HG03354 (cell line): ENCODE data around the gene SPIN4.
"Not testable (repeated sequence)": the region's sequence is repeated elsewhere in the genome, so short reads cannot be mapped to it uniquely, and the experiment has no call there.

Experiments used
- ATAC-seq: cut with Tn5 transposase; IDR thresholded peaks from one replicate; pipeline ENCODE4 v1.9.1; 2021; ENCODE audit warnings: mild to moderate bottlenecking; ENCODE audit not compliant: unreplicated experiment, poor library complexity, severe bottlenecking

SPIN4 gene

GRCh38 chrX:63350941-63351616 is at the start of gene SPIN4:
Gene SPIN4, minus strand, starts transcription at chrX:63351332. Its CDS starts 513 bp downstream, at chrX:63350819.
- peak; percentile 92 for ATAC-seq

DNA sequence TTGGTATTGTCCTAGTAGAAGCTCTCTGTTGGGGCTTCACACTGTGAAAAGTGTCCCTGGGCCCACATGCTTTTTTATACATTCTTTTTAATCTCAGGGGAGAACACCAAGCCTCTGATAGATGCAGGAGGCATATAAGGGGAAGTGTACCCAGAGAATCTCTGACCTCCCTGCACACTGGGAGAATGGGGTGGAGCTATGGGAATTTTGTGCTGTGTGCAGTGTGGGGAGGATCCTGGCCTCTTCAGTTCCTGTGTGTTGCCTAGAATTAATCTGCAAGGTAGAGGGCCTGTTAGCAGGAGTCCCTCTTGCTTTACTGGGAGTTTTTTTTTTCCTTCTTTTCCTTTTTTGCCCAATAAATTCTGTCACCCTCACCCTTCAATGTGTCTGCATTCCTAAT is 49.2 kb upstream of the SPIN4 start:
- ATAC-seq: no peak

DNA sequence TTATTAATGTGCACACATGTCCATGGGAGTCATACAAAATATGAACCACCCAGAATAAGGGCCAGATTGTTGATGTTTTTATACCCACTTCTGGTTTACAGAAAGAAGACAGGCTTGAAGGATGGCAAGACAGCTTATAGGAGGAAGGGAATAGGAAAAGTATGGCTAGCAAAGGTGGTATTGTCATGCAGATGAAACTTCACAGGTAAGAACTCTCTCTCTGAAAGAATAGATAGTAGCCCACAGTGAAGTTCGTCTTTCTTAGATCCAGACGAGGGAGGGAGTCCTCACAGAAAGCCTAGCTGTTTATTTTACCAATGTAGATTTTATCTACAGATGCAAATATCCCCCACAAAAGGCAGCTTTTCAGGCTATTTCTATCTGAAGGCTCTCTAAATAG is 43.7 kb upstream of the SPIN4 start:
- ATAC-seq: no peak

- not testable (repeated sequence) for ATAC-seq
Measured at GRCh38 chrX:63393094-63393493, 42.0 kb upstream of the SPIN4 start.

GRCh38 chrX:63387411-63387810 is 36.3 kb upstream of the SPIN4 start:
- no peak for ATAC-seq

- not testable (repeated sequence) for ATAC-seq
Measured at GRCh38 chrX:63384263-63384662, 33.1 kb upstream of the SPIN4 start.

GRCh38 chrX:63373012-63373411 is 21.9 kb upstream of the SPIN4 start:
- ATAC-seq: not testable (repeated sequence)

DNA sequence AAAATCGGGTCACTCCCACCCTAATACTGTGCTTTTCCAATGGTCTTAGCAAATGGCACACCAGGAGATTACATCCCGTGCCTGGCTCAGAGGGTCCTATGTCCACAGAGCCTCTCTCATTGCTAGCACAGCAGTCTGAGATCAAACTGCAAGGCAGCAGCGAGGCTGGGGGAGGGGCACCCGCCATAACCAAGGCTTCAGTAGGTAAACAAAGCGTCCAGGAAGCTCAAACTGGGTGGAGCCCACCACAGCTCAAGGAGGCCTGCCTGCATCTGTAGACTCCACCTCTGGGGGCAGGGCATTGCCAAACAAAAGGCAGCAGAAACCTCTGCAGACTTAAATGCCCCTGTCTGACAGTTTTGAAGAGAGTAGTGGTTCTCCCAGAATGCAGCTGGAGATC is 16.6 kb upstream of the SPIN4 start:
- ATAC-seq: not testable (repeated sequence)

DNA sequence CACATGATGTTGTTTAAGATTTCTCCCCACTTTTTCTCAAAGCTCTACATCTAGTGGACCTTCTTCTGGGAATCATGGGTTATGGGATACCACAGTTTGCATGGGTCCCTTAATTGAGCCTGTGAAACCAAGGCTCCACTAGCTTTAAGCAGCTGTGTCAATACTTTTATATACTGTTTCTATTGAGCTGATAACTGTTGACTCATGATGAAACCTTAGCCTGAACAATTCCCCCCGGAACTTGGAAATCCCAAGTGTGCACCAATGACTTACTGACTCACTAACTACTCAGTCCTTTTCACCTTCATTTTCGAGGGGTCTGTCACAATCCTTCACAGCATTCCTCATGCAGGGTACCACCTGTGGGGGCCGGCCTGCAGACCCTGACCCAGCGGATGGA is 12.7 kb upstream of the SPIN4 start:
- ATAC-seq: no peak

- no peak for ATAC-seq
Measured at GRCh38 chrX:63361494-63361893, 10.4 kb upstream of the SPIN4 start.

DNA sequence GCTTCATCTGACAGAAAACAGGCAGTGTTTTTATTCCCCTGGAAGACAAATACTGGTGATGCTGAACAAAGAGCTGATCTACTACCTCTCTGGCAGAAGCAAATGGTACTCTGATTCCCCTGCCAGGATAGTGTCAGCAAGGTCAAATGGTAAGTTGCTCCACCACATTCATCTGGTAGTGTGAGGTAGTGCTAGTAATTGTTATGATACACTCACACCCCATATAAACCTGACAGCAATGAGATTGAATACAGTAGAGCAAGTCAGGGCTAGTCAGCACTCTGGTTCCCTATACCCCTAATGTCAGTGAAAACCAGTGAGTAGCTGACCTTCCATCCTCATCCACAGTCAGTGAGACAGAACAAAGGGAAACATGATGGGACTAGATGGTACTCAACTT is 3.4 kb upstream of the SPIN4 start:
- no peak for ATAC-seq

GRCh38 chrX:63350465-63350877 is 661 bp downstream of the SPIN4 start:
- peak; percentile 45 for ATAC-seq

GRCh38 chrX:63349307-63349706 is 1.8 kb downstream of the SPIN4 start:
- ATAC-seq: peak; percentile 26

GRCh38 chrX:63330681-63331080 is 20.5 kb downstream of the SPIN4 start:
- ATAC-seq: no peak

- no peak for ATAC-seq
Measured at GRCh38 chrX:63327788-63328187, 23.3 kb downstream of the SPIN4 start.

DNA sequence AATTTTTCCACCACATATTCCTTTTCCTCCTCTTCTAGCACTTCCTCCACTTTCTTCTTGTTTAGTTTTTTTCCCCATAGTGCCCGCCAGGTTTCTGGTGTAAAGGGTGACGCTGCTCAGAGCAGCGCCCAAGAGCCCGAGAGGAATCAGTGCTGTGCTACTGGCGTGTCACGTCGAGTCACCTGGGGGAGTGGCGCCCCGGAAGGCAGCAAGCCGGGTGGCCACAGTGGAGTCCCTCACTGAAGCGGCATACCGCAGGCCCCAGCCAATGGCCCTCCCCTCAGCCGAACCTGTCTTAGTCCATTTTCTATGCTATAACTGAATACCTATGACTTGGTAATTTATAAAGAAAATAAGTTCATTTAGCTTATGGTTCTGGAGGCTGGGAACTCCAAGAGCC is 51.5 kb downstream of the SPIN4 start:
- ATAC-seq: no peak
